Astrocyte of the spinal cord (primary cell): ENCODE results near the gene KLHL24.
"Not testable (repeated sequence)": the region's sequence is repeated elsewhere in the genome, so short reads cannot be mapped to it uniquely, and the experiment has no call there.

ENCODE experiments used
- DNase-seq: peaks from one replicate; pipeline ENCODE4 v3.0.0; 2011; ENCODE audit warnings: low read depth, low spot score
- H3K4me3 ChIP-seq: 2 replicates; pipeline ENCODE4 v1.5.1; 2011; ENCODE audit warnings: low read depth, mild to moderate bottlenecking, low read length, moderate library complexity
- CTCF ChIP-seq: IDR thresholded peaks from 2 replicates; pipeline ENCODE4 v1.5.1; 2012; ENCODE audit warnings: low read depth, mild to moderate bottlenecking, low read length, inconsistent platforms
- in situ Hi-C: cut with HindIII; loops from 2 replicates; pipeline ENCODE4 v1.10.0; 2017; ENCODE audit warnings: low sequenced_read_pairs

Gene KLHL24

GRCh38 chr3:183680061-183680460 is 44.6 kb downstream of the KLHL24 start:
- no peak for DNase-seq
- no peak for TF ChIP-seq CTCF
- no peak overlapping the region for H3K4me3 ChIP-seq
- in situ Hi-C loops = no loop called here

GRCh38 chr3:183687705-183688104 is 52.3 kb downstream of the KLHL24 start:
- H3K4me3 ChIP-seq = no peak overlapping the region
- TF ChIP-seq CTCF = no peak
- no peak for DNase-seq
- in situ Hi-C loops = no loop called here

GRCh38 chr3:183688874-183689273 is 53.5 kb downstream of the KLHL24 start:
- DNase-seq = no peak
- in situ Hi-C loops = no loop called here
- no peak overlapping the region for H3K4me3 ChIP-seq
- no peak for TF ChIP-seq CTCF

- in situ Hi-C loops, DNase-seq, H3K4me3 ChIP-seq: not testable (repeated sequence)
Observed at GRCh38 chr3:183689621-183690020, 54.2 kb downstream of the KLHL24 start.

- no peak for TF ChIP-seq CTCF
- no peak for DNase-seq
- no peak overlapping the region for H3K4me3 ChIP-seq
- in situ Hi-C loops = no loop called here
Observed at GRCh38 chr3:183690402-183690995, 55.1 kb downstream of the KLHL24 start.

GRCh38 chr3:183692436-183692835 is 57.0 kb downstream of the KLHL24 start:
- DNase-seq = no peak
- TF ChIP-seq CTCF = no peak
- in situ Hi-C loops = no loop called here
- no peak overlapping the region for H3K4me3 ChIP-seq

- TF ChIP-seq CTCF = no peak
- DNase-seq = no peak
- in situ Hi-C loops = no loop called here
Observed at GRCh38 chr3:183695569-183696364, 60.3 kb downstream of the KLHL24 start.

More at GRCh38 chr3:183695569-183696364, 60.3 kb downstream of the KLHL24 start:
- no peak overlapping the region for H3K4me3 ChIP-seq
